Measurements from ENCODE around the gene TUBGCP3. TPM values are rescaled to one million over a fixed set of nuclear protein-coding genes. Genes with fewer than 3 reads are reported as not detected.

TUBGCP3 gene
- total RNA-seq, 3 donors from 2014 or later (not counting 1 experiment from before 2014, with no cell fraction given) = 43.0 to 57.9 (median 53.6) TPM

DNA sequence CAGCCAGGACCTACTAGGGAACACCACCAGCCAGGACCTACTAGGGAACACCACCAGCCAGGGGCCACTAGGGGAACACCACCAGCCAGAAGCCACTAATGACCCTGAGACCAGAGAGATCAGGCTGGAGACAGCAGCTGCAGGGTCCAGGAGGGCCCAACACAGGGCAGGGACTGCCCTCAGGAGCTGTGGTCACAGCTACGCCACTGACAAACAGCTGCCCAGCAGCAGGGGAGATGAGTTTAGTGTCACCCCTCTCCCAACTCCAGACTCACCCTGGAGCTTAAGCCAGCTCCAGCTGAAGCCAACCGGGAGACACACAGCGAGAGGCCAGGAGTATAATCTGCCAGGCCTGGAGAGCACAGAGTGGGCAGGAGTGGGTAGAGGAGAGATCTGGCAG is 25.7 kb downstream of the TUBGCP3 start:
- no peaks in the 10 kb centered on the region for H3K27me3 ChIP-seq (ENCODE audit: control insufficient read depth, insufficient read depth, low read length)
- H3K4me3 ChIP-seq (ENCODE audit: low read length) = no peak overlapping the region
- H3K4me1 ChIP-seq (ENCODE audit: control insufficient read depth, insufficient read depth, low read length) = no peaks in the 10 kb centered on the region
- 100% methylated on average over 1 of the region's 3 CpGs for WGBS (ENCODE audit: insufficient coverage)
- DNase-seq = no peak
- peaks cover 21 to 24% of the 10 kb centered on the region in 2 donors for H3K4me1 Mint-ChIP-seq
- H3K9me3 Mint-ChIP-seq = no peaks in the 10 kb centered on the region
- TF ChIP-seq, protein P1, sequence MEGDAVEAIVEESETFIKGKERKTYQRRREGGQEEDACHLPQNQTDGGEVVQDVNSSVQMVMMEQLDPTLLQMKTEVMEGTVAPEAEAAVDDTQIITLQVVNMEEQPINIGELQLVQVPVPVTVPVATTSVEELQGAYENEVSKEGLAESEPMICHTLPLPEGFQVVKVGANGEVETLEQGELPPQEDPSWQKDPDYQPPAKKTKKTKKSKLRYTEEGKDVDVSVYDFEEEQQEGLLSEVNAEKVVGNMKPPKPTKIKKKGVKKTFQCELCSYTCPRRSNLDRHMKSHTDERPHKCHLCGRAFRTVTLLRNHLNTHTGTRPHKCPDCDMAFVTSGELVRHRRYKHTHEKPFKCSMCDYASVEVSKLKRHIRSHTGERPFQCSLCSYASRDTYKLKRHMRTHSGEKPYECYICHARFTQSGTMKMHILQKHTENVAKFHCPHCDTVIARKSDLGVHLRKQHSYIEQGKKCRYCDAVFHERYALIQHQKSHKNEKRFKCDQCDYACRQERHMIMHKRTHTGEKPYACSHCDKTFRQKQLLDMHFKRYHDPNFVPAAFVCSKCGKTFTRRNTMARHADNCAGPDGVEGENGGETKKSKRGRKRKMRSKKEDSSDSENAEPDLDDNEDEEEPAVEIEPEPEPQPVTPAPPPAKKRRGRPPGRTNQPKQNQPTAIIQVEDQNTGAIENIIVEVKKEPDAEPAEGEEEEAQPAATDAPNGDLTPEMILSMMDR (IDR thresholded peaks at IDR 0.05) = no peak
- intact Hi-C loops (cut with micrococcal nuclease) = no loop called here
- peaks cover 45% of the 10 kb centered on the region for H3K36me3 ChIP-seq (ENCODE audit: control insufficient read depth, insufficient read depth, low read length)
- no peaks in the 10 kb centered on the region for H3K27me3 Mint-ChIP-seq (ENCODE audit: low read depth in 2 of 2)
- no peak overlapping the region for H3K4me3 Mint-ChIP-seq
- no peaks in the 10 kb centered on the region for H3K36me3 Mint-ChIP-seq
- no peak for ATAC-seq
- no peak overlapping the region for H3K27ac Mint-ChIP-seq
- no peak overlapping the region for H3K27ac ChIP-seq (ENCODE audit: low read length)
- H3K9me3 ChIP-seq (ENCODE audit: control insufficient read depth, insufficient read depth, low read length) = no peaks in the 10 kb centered on the region

DNA sequence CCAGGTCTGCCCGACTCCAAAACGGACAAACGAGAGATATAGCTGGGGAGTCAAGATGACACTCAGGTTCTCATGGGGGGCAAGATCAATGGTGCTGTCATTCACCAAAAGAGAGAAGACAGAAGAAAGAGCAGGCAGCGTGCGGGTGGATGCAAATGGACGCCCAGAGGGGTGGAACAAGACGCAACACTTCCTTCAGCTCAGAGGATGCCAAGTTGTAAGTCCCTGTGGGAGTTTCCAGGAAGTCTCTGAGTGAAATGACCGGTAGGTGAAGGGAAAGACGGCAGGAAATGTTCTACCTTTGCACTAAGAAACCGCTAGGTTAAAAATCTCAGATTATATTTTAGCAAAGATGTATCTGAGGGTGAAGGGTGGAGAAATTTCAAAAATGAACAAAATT is 26.5 kb downstream of the TUBGCP3 start:
- no peak for DNase-seq
- WGBS (ENCODE audit: insufficient coverage) = 93% methylated on average over 10 of the region's 10 CpGs
- no peaks in the 10 kb centered on the region for H3K36me3 Mint-ChIP-seq
- H3K27ac Mint-ChIP-seq = no peak overlapping the region
- Histone ChIP-seq H3K27ac (ENCODE audit: low read length) (no peak overlapping the region), H3K4me1 (ENCODE audit: control insufficient read depth, insufficient read depth, low read length) (no peaks in the 10 kb centered on the region), H3K9me3 (ENCODE audit: control insufficient read depth, insufficient read depth, low read length) (no peaks in the 10 kb centered on the region), H3K27me3 (ENCODE audit: control insufficient read depth, insufficient read depth, low read length) (no peaks in the 10 kb centered on the region), H3K36me3 (ENCODE audit: control insufficient read depth, insufficient read depth, low read length) (peaks cover 52% of the 10 kb centered on the region), H3K4me3 (ENCODE audit: low read length) (no peak overlapping the region)
- H3K4me3 Mint-ChIP-seq = no peak overlapping the region
- TF ChIP-seq, protein P1 (IDR thresholded peaks at IDR 0.05) = no peak
- peaks cover 21 to 24% of the 10 kb centered on the region in 2 donors for H3K4me1 Mint-ChIP-seq
- no peak for ATAC-seq
- H3K9me3 Mint-ChIP-seq = no peaks in the 10 kb centered on the region
- no peaks in the 10 kb centered on the region for H3K27me3 Mint-ChIP-seq (ENCODE audit: low read depth in 2 of 2)
- intact Hi-C loops (cut with micrococcal nuclease) = no loop called here

DNA sequence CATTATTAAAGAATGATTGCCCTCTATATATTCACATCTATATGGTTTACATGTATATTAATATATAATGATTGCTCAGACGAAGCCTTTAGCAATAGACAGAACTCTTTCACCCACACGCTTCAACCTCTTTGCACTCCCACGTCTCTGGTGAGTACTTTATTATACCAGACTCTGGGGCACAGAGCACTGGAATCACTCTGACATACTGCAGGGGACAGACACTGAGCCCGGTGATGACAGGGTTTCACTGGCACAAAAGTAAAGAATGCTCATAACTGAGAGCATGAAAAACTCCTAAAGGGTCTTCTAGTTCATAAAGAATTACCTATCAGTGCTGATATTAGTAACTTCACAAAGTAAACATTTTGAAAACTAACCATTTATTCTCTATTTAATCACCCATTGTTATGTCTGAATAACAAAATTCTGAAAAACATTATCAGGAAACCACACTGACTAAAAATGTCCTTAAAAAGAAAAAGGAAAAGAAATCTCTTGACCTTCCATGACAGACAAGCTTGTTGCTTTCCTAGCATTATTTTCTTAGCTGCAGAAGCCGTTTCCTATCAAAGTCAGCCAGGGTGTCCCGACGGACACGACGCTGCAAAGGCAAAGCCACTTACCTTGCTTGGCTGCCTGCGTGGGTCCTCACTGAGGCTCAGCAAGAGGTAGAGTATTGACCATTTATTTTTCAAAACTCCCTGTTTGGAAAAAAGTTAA is 29.1 kb downstream of the TUBGCP3 start:
- Mint-ChIP-seq H3K36me3 (peaks cover 15% of the 10 kb centered on the region), H3K9me3 (no peaks in the 10 kb centered on the region), H3K4me1 (peaks cover 30 to 38% of the 10 kb centered on the region in 2 donors), H3K27me3 (ENCODE audit: low read depth in 2 of 2) (no peaks in the 10 kb centered on the region), H3K4me3 (no peak overlapping the region), H3K27ac (no peak overlapping the region)
- Histone ChIP-seq H3K9me3 (ENCODE audit: control insufficient read depth, insufficient read depth, low read length) (no peaks in the 10 kb centered on the region), H3K27ac (ENCODE audit: low read length) (no peak overlapping the region), H3K4me3 (ENCODE audit: low read length) (no peak overlapping the region), H3K27me3 (ENCODE audit: control insufficient read depth, insufficient read depth, low read length) (no peaks in the 10 kb centered on the region), H3K4me1 (ENCODE audit: control insufficient read depth, insufficient read depth, low read length) (peaks cover 7% of the 10 kb centered on the region), H3K36me3 (ENCODE audit: control insufficient read depth, insufficient read depth, low read length) (peaks cover 59% of the 10 kb centered on the region)
- DNase-seq (no peak), ATAC-seq (no peak)
- TF ChIP-seq, protein P1 (IDR thresholded peaks at IDR 0.05) = no peak
- intact Hi-C loops (cut with micrococcal nuclease) = no loop called here
- WGBS (ENCODE audit: insufficient coverage) = 97% methylated on average over 9 of the region's 10 CpGs

DNA sequence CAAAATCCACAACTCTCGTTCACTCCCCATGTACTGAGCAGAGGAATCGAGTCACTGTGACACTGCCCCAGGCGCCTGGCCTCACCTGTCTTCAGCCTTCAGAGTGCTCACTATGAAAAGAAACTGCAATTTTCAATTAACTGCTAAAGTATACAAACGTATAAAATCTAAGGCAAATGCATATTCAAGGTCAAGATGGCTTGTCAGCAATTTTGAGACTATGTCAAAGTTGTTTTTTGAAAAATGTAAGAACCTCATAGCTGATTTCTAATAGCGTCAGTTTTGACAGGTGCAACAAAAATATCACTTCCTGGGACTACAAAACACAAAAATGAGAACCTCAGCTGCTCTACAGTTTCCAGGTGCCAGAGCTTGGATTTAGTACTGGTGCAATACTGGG is 31.4 kb downstream of the TUBGCP3 start:
- no peak for ATAC-seq
- H3K4me3 Mint-ChIP-seq = no peak overlapping the region
- Histone ChIP-seq H3K27ac (ENCODE audit: low read length) (no peak overlapping the region), H3K4me3 (ENCODE audit: low read length) (no peak overlapping the region), H3K36me3 (ENCODE audit: control insufficient read depth, insufficient read depth, low read length) (peaks cover 68% of the 10 kb centered on the region), H3K4me1 (ENCODE audit: control insufficient read depth, insufficient read depth, low read length) (peaks cover 11% of the 10 kb centered on the region), H3K9me3 (ENCODE audit: control insufficient read depth, insufficient read depth, low read length) (no peaks in the 10 kb centered on the region), H3K27me3 (ENCODE audit: control insufficient read depth, insufficient read depth, low read length) (no peaks in the 10 kb centered on the region)
- no peak overlapping the region for H3K27ac Mint-ChIP-seq
- intact Hi-C loops (cut with micrococcal nuclease) = no loop called here
- peaks cover 21 to 34% of the 10 kb centered on the region in 2 donors for H3K4me1 Mint-ChIP-seq
- no peaks in the 10 kb centered on the region for H3K9me3 Mint-ChIP-seq
- WGBS (ENCODE audit: insufficient coverage) = over 99% methylated on average over 5 of the region's 5 CpGs
- H3K36me3 Mint-ChIP-seq = peaks cover 16% of the 10 kb centered on the region
- no peaks in the 10 kb centered on the region for H3K27me3 Mint-ChIP-seq (ENCODE audit: low read depth in 2 of 2)
- TF ChIP-seq, protein P1 (IDR thresholded peaks at IDR 0.05) = no peak
- DNase-seq = no peak
